Measurements from ENCODE around the gene SORCS2. TPM values are rescaled to one million over a fixed set of nuclear protein-coding genes. Genes with fewer than 3 reads are reported as not detected.

The SORCS2 gene
- total RNA-seq, 1 experiment from 2014 or later = 0.06 TPM

DNA sequence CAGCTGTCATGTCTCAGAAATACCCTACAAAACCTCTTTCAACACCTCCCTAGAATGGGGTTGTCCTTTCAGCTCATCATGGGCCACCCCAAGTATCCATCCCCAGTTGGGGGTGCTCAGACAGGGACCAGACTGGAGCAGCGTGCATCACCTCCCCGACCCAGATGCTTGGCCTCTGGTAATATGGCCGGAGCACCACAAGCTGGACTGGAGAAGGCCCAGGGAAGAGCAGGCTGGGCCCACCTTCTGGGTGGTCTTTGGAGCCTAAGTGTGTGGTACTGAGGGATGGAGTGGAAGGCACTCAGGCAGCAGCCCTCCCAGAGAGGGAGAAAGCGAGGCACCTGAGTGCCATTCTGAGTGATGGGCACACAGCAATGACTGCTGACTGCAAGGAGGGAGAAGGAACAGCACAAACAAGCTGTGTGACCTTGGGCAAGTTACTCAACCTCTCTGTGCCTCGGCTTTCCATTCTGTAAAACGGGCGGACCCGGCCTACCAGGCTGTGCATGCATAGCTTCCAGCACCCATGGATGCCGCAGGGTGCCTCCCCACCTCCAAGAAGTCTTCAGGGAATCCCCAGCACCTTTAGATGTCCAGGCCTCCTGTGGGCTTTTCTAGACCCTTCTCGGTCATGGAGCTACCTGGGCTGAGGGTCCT is 519.1 kb downstream of the SORCS2 start:
- ChIA-PET POLR2A (ENCODE audit: low non-redundant PET) (no interaction called here), CTCF (interaction anchor here (0.8 kb wide), 1 partner anchor 9 kb away, joined by 3 read pairs; no protein-coding TSS in a partner anchor)
- Histone ChIP-seq H3K4me1 (ENCODE audit: insufficient read depth, low read length, poor library complexity, severe bottlenecking) (no peaks in the 10 kb centered on the region), H3K36me3 (ENCODE audit: insufficient read depth, low read length, poor library complexity, severe bottlenecking) (no peaks in the 10 kb centered on the region), H3K9me3 (ENCODE audit: low read depth, low read length, poor library complexity, severe bottlenecking) (no peaks in the 10 kb centered on the region), H3K27ac (ENCODE audit: low read depth, low read length, poor library complexity, severe bottlenecking) (no peak overlapping the region), H3K4me3 (ENCODE audit: low read depth, low read length, poor library complexity, severe bottlenecking) (no peak overlapping the region), H3K27me3 (replicated peaks; ENCODE audit: insufficient read depth, low read depth, low read length, poor library complexity) (no peaks in the 10 kb centered on the region)
- intact Hi-C loops (cut with micrococcal nuclease; ENCODE audit: unreplicated experiment) = no loop called here
- no peak for TF ChIP-seq EZH2 (IDR thresholded peaks at IDR 0.05; ENCODE audit: borderline replicate concordance, low read depth, low read length, poor library complexity, severe bottlenecking)
- TF ChIP-seq, protein P1, sequence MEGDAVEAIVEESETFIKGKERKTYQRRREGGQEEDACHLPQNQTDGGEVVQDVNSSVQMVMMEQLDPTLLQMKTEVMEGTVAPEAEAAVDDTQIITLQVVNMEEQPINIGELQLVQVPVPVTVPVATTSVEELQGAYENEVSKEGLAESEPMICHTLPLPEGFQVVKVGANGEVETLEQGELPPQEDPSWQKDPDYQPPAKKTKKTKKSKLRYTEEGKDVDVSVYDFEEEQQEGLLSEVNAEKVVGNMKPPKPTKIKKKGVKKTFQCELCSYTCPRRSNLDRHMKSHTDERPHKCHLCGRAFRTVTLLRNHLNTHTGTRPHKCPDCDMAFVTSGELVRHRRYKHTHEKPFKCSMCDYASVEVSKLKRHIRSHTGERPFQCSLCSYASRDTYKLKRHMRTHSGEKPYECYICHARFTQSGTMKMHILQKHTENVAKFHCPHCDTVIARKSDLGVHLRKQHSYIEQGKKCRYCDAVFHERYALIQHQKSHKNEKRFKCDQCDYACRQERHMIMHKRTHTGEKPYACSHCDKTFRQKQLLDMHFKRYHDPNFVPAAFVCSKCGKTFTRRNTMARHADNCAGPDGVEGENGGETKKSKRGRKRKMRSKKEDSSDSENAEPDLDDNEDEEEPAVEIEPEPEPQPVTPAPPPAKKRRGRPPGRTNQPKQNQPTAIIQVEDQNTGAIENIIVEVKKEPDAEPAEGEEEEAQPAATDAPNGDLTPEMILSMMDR (conservative IDR thresholded peaks at IDR 0.05; ENCODE audit: low read depth, low read length) = no peak
- no peak for DNase-seq (ENCODE audit: low spot score)
- BruUV-seq (replicated peaks) = no TSS peak

- no peak for DNase-seq (ENCODE audit: low spot score)
- CTCF ChIA-PET = interaction anchor here (0.8 kb wide), 1 partner anchor 8 kb away, joined by 3 read pairs; no protein-coding TSS in a partner anchor
- POLR2A ChIA-PET (ENCODE audit: low non-redundant PET) = no interaction called here
- H3K36me3 ChIP-seq (ENCODE audit: insufficient read depth, low read length, poor library complexity, severe bottlenecking) = no peaks in the 10 kb centered on the region
- H3K9me3 ChIP-seq (ENCODE audit: low read depth, low read length, poor library complexity, severe bottlenecking) = no peaks in the 10 kb centered on the region
- BruUV-seq (replicated peaks) = no TSS peak
- H3K27ac ChIP-seq (ENCODE audit: low read depth, low read length, poor library complexity, severe bottlenecking) = no peak overlapping the region
- no peaks in the 10 kb centered on the region for H3K4me1 ChIP-seq (ENCODE audit: insufficient read depth, low read length, poor library complexity, severe bottlenecking)
- H3K4me3 ChIP-seq (ENCODE audit: low read depth, low read length, poor library complexity, severe bottlenecking) = no peak overlapping the region
- intact Hi-C loops (cut with micrococcal nuclease; ENCODE audit: unreplicated experiment) = no loop called here
- no peaks in the 10 kb centered on the region for H3K27me3 ChIP-seq (replicated peaks; ENCODE audit: insufficient read depth, low read depth, low read length, poor library complexity)
- TF ChIP-seq, protein P1 (conservative IDR thresholded peaks at IDR 0.05; ENCODE audit: low read depth, low read length) = no peak
- TF ChIP-seq EZH2 (IDR thresholded peaks at IDR 0.05; ENCODE audit: borderline replicate concordance, low read depth, low read length, poor library complexity, severe bottlenecking) = no peak
Observed at GRCh38 chr4:7712021-7712671, 519.8 kb downstream of the SORCS2 start.

DNA sequence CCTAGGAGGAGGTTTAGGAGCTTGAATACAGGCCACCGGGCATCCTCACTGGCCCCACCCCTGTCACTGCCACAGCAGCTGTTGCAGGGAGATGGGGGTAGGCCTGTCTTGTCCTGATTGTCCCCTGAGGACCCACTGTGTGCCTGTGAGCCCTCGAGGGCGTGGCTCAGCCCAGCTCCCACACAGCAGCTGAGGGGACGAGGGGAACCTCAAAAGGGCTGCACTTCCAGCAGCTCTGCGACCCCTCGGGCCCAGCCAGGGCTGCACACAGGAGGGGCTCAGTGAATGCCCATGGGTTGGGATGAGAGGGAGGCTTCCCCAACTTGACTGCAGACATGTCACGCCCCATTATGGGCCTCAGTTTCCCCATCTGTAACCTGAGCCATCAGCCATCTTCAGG is 521.4 kb downstream of the SORCS2 start:
- POLR2A ChIA-PET (ENCODE audit: low non-redundant PET) = no interaction called here
- CTCF ChIA-PET = no interaction called here
- BruUV-seq (replicated peaks) = no TSS peak

More for the DNA sequence above, 521.4 kb downstream of the SORCS2 start:
- TF ChIP-seq, protein P1 (conservative IDR thresholded peaks at IDR 0.05; ENCODE audit: low read depth, low read length) = no peak
- no peak for TF ChIP-seq EZH2 (IDR thresholded peaks at IDR 0.05; ENCODE audit: borderline replicate concordance, low read depth, low read length, poor library complexity, severe bottlenecking)
- peaks cover 5% of the 10 kb centered on the region for H3K27me3 ChIP-seq (replicated peaks; ENCODE audit: insufficient read depth, low read depth, low read length, poor library complexity)
- H3K36me3 ChIP-seq (ENCODE audit: insufficient read depth, low read length, poor library complexity, severe bottlenecking) = no peaks in the 10 kb centered on the region
- no peaks in the 10 kb centered on the region for H3K9me3 ChIP-seq (ENCODE audit: low read depth, low read length, poor library complexity, severe bottlenecking)
- H3K4me3 ChIP-seq (ENCODE audit: low read depth, low read length, poor library complexity, severe bottlenecking) = no peak overlapping the region
- intact Hi-C loops (cut with micrococcal nuclease; ENCODE audit: unreplicated experiment) = no loop called here
- no peak for DNase-seq (ENCODE audit: low spot score)
- no peaks in the 10 kb centered on the region for H3K4me1 ChIP-seq (ENCODE audit: insufficient read depth, low read length, poor library complexity, severe bottlenecking)
- H3K27ac ChIP-seq (ENCODE audit: low read depth, low read length, poor library complexity, severe bottlenecking) = no peak overlapping the region

Measured in A673 (cell line).